H1 (cell line): ENCODE results near the gene KCNJ5. TPM values are rescaled to one million over a fixed set of nuclear protein-coding genes. Genes with fewer than 3 reads are reported as not detected.

Source experiments
- CTCF ChIA-PET: fragments of 300-600 bp; sonication (Branson Sonifier 250); formaldehyde crosslinking; loops from one replicate; lab custom pipeline; 2021; ENCODE audit not compliant: partially characterized antibody; lab: Charles Lee
- POLR2A ChIA-PET: fragments of 300-600 bp; sonication (Branson Sonifier 250); formaldehyde crosslinking; loops from one replicate; lab custom pipeline; 2021; ENCODE audit warnings: inconsistent platforms; ENCODE audit not compliant: partially characterized antibody; lab: Charles Lee
- DNase-seq, 2 experiments: peaks; one replicate each; pipeline versions ENCODE4 v3.0.0 to v3.0.0-alpha.2; 2010 to 2022; ENCODE audit warnings: low spot score in 2 of 2, low read depth in 1 of 2, mixed read lengths in 1 of 2
- FAIRE-seq: peaks from 2 replicates; lab custom pipeline; 2011; peaks lifted over from hg19 to GRCh38; lab: Jason Lieb, UNC
- H2AFZ ChIP-seq: 2 replicates; pipeline ENCODE4 v1.8.1; 2012; ENCODE audit warnings: low read length, inconsistent platforms
- H2AK5ac ChIP-seq: 2 replicates; pipeline ENCODE4 v1.6.1; 2013; ENCODE audit warnings: low read depth, low read length
- H2BK120ac ChIP-seq: replicated peaks from 2 replicates; pipeline ENCODE3; 2013; ENCODE audit warnings: low read depth, low read length, inconsistent platforms
- H2BK12ac ChIP-seq: 2 replicates; pipeline ENCODE4 v1.6.1; 2013; ENCODE audit warnings: low read depth, low read length
- H2BK15ac ChIP-seq: 2 replicates; pipeline ENCODE4 v1.6.1; 2013; ENCODE audit warnings: low read length
- H2BK20ac ChIP-seq: 2 replicates; pipeline ENCODE4 v1.6.1; 2013; ENCODE audit warnings: low read length
- H2BK5ac ChIP-seq: 2 replicates; pipeline ENCODE4 v1.6.1; 2013; ENCODE audit warnings: low read depth, low read length
- H3K14ac ChIP-seq: 2 replicates; pipeline ENCODE4 v1.6.1; 2013; ENCODE audit warnings: inconsistent platforms; ENCODE audit not compliant: insufficient read length
- H3K18ac ChIP-seq: 2 replicates; pipeline ENCODE4 v1.6.1; 2013; ENCODE audit warnings: low read length; ENCODE audit errors: extremely low read depth
- H3K23ac ChIP-seq: 2 replicates; pipeline ENCODE4 v1.6.1; 2013; ENCODE audit warnings: inconsistent platforms; ENCODE audit not compliant: insufficient read length
- H3K23me2 ChIP-seq: 2 replicates; pipeline ENCODE4 v1.6.1; 2013; ENCODE audit warnings: low read depth, low read length
- H3K27ac ChIP-seq: 2 replicates; pipeline ENCODE4 v1.6.1; 2011; ENCODE audit warnings: low read depth, low read length, inconsistent platforms
- H3K27me3 ChIP-seq, 4 experiments: replicated peaks in 1 of 4; 1 replicate in 1 of 4; 2 replicates in 3 of 4; pipeline versions ENCODE4 v1.6.1 to v1.8.1; 2011 to 2013; ENCODE audit warnings: low read length in 3 of 4, mild to moderate bottlenecking in 3 of 4, inconsistent platforms in 2 of 4, mixed read lengths in 2 of 4, moderate library complexity in 1 of 4; ENCODE audit not compliant: control insufficient read depth in 3 of 4, insufficient read depth in 3 of 4; ENCODE audit errors: extremely low read depth in 1 of 4
- H3K36me3 ChIP-seq, 4 experiments: 2 replicates each; pipeline versions ENCODE4 v1.6.1 to v1.8.1; 2011 to 2013; ENCODE audit warnings: mild to moderate bottlenecking in 4 of 4, low read length in 3 of 4, moderate library complexity in 2 of 4, control low read depth in 1 of 4, inconsistent platforms in 1 of 4; ENCODE audit not compliant: insufficient read depth in 4 of 4, control insufficient read depth in 2 of 4
- H3K4ac ChIP-seq: replicated peaks from 2 replicates; pipeline ENCODE3; 2013; ENCODE audit warnings: low read length, low read depth, mixed read lengths, inconsistent platforms; ENCODE audit not compliant: insufficient read length
- H3K4me1 ChIP-seq, 4 experiments: replicated peaks in 1 of 4; 1 replicate in 1 of 4; 2 replicates in 3 of 4; pipeline versions ENCODE4 v1.6.1 to v1.8.1; 2011 to 2013; ENCODE audit warnings: low read length in 3 of 4, inconsistent platforms in 2 of 4, mixed read lengths in 1 of 4; ENCODE audit not compliant: insufficient read depth in 4 of 4, control insufficient read depth in 3 of 4
- H3K4me2 ChIP-seq, 2 experiments: 2 replicates each; pipeline versions ENCODE4 v1.6.1 to v1.8.1; 2011 to 2013; ENCODE audit warnings: low read depth in 2 of 2, low read length in 2 of 2, control low read depth in 1 of 2, inconsistent platforms in 1 of 2, mild to moderate bottlenecking in 1 of 2; ENCODE audit not compliant: insufficient read depth in 1 of 2
- H3K4me3 ChIP-seq, 4 experiments: fragments of 200-600, 300-600 bp in 1 of 4; sonication (generic), shearing (Covaris generic), sonication (Bioruptor Twin) in 1 of 4; 2 replicates each; pipeline versions ENCODE4 v1.5.1 to v1.8.1; 2011 to 2016; ENCODE audit warnings: low read length in 4 of 4, low read depth in 3 of 4, control low read depth in 2 of 4, inconsistent platforms in 2 of 4, mild to moderate bottlenecking in 2 of 4, mixed read lengths in 1 of 4, moderate library complexity in 1 of 4; ENCODE audit not compliant: insufficient read depth in 2 of 4; ENCODE audit errors: extremely low read depth in 1 of 4
- H3K56ac ChIP-seq: replicated peaks from 2 replicates; pipeline ENCODE3; 2013; ENCODE audit warnings: low read depth, mild to moderate bottlenecking, mixed read lengths, low read length, inconsistent platforms; ENCODE audit not compliant: insufficient read length
- H3K79me1 ChIP-seq: 2 replicates; pipeline ENCODE4 v1.6.1; 2013; ENCODE audit warnings: low read depth, low read length, control low read depth
- H3K79me2 ChIP-seq, 2 experiments: 2 replicates each; pipeline versions ENCODE4 v1.6.1 to v1.8.1; 2012 to 2013; ENCODE audit warnings: low read length in 2 of 2, mild to moderate bottlenecking in 2 of 2, inconsistent platforms in 1 of 2; ENCODE audit not compliant: insufficient read depth in 2 of 2, control insufficient read depth in 1 of 2
- H3K9ac ChIP-seq, 4 experiments: replicated peaks in 1 of 4; 1 replicate in 1 of 4; 2 replicates in 3 of 4; pipeline versions ENCODE4 v1.6.1 to v1.8.1; 2011 to 2013; ENCODE audit warnings: low read depth in 3 of 4, low read length in 3 of 4, control low read depth in 2 of 4, mild to moderate bottlenecking in 2 of 4, moderate library complexity in 2 of 4, inconsistent platforms in 1 of 4; ENCODE audit errors: extremely low read depth in 1 of 4
- H3K9me3 ChIP-seq, 2 experiments: 2 replicates each; pipeline versions ENCODE4 v1.6.1 to v1.8.1; 2012 to 2013; ENCODE audit warnings: mild to moderate bottlenecking in 2 of 2, moderate library complexity in 2 of 2, control low read depth in 1 of 2, inconsistent platforms in 1 of 2, low read depth in 1 of 2, low read length in 1 of 2, mixed read lengths in 1 of 2; ENCODE audit not compliant: insufficient read depth in 2 of 2
- H4K20me1 ChIP-seq, 2 experiments: replicated peaks in 1 of 2; 2 replicates each; pipeline versions ENCODE3 to v1.8.1; 2011 to 2013; ENCODE audit warnings: inconsistent platforms in 2 of 2, low read length in 2 of 2, mild to moderate bottlenecking in 1 of 2; ENCODE audit not compliant: insufficient read depth in 2 of 2, control insufficient read depth in 1 of 2
- H4K5ac ChIP-seq: 2 replicates; pipeline ENCODE4 v1.6.1; 2013; ENCODE audit warnings: low read length, low read depth, mixed read lengths, inconsistent platforms; ENCODE audit not compliant: insufficient read length
- H4K8ac ChIP-seq: 2 replicates; pipeline ENCODE4 v1.8.0; 2013; ENCODE audit warnings: mild to moderate bottlenecking, moderate library complexity, low read length, inconsistent platforms; ENCODE audit not compliant: insufficient read depth; ENCODE audit errors: extremely low read depth
- H4K91ac ChIP-seq: replicated peaks from 2 replicates; pipeline ENCODE3; 2013; ENCODE audit warnings: low read length, mixed read lengths, inconsistent platforms; ENCODE audit not compliant: insufficient read length
- BACH1 ChIP-seq: IDR thresholded peaks from 2 replicates; pipeline ENCODE4 v1.6.1; 2012; ENCODE audit warnings: low read length, improper control_type of control experiment
- BCL11A ChIP-seq, 2 experiments: IDR thresholded peaks; one replicate each; pipeline ENCODE4 v1.6.1; 2011; ENCODE audit warnings: low read depth in 2 of 2, low read length in 2 of 2, mild to moderate bottlenecking in 2 of 2
- EP300 ChIP-seq, 2 experiments: IDR thresholded peaks; 1 replicate in 1 of 2; 2 replicates in 1 of 2; pipeline ENCODE4 v1.6.1; 2011 to 2012; ENCODE audit warnings: low read depth in 2 of 2, low read length in 2 of 2, mild to moderate bottlenecking in 2 of 2, borderline replicate concordance in 1 of 2, inconsistent platforms in 1 of 2, moderate library complexity in 1 of 2
- EZH2 ChIP-seq: fragments of 200-600 bp; sonication (generic); IDR thresholded peaks from 2 replicates; pipeline ENCODE4 v1.7.1; 2012; ENCODE audit warnings: low read depth, mild to moderate bottlenecking, moderate library complexity, low read length, inconsistent platforms; ENCODE audit not compliant: severe bottlenecking
- FOSL1 ChIP-seq: IDR thresholded peaks from 2 replicates; pipeline ENCODE4 v1.6.1; 2011; ENCODE audit warnings: mild to moderate bottlenecking, low read depth, low read length, moderate library complexity; ENCODE audit not compliant: insufficient read depth
- JUND ChIP-seq: IDR thresholded peaks from 2 replicates; pipeline ENCODE4 v1.6.1; 2011; ENCODE audit warnings: mild to moderate bottlenecking, improper control_type of control experiment, low read length
- MAFK ChIP-seq: IDR thresholded peaks from 2 replicates; pipeline ENCODE4 v1.6.1; 2012; ENCODE audit warnings: low read depth, mild to moderate bottlenecking, improper control_type of control experiment, low read length
- PHF8 ChIP-seq: fragments of 200-600 bp; sonication (generic); conservative IDR thresholded peaks from 2 replicates; pipeline ENCODE4 v1.7.1; 2012; ENCODE audit warnings: low read depth, mild to moderate bottlenecking, inconsistent platforms, low read length, moderate library complexity
- RFX5 ChIP-seq: IDR thresholded peaks from 2 replicates; pipeline ENCODE4 v1.6.1; 2011; ENCODE audit warnings: low read depth, low read length, improper control_type of control experiment, borderline replicate concordance
- RXRA ChIP-seq: IDR thresholded peaks from 2 replicates; pipeline ENCODE4 v1.6.1; 2011; ENCODE audit warnings: low read depth, mild to moderate bottlenecking, low read length, moderate library complexity; ENCODE audit not compliant: insufficient read depth
- WGBS, 2 experiments: shearing (Covaris generic) in 1 of 2; methylation state at CpG; one replicate each; pipeline versions ENCODE4 v1.1.6 to v1.1.7; 2013 to 2015; ENCODE audit warnings: low lambda C conversion rate in 2 of 2, mixed read lengths in 2 of 2, inconsistent platforms in 1 of 2, low coverage in 1 of 2, missing lambda C conversion rate in 1 of 2; ENCODE audit not compliant: insufficient replicate concordance in 2 of 2, insufficient coverage in 1 of 2, insufficient read length in 1 of 2; ENCODE audit errors: extremely low coverage in 1 of 2, missing lambda C conversion rate in 1 of 2; 5-methylcytosine and 5-hydroxymethylcytosine counted together
- polyA plus RNA-seq, 7 experiments: library from polyadenylated mRNA; depleted of rRNA in 3 of 7; stranded (reverse) in 5 of 7; unstranded in 2 of 7; fragments of >200 nt in 5 of 7; fragments of 200-250 nt in 2 of 7; gene quantifications; 1 replicate in 5 of 7; 2 replicates in 1 of 7; 4 replicates in 1 of 7; pipeline versions ENCODE4 v1.2.1 to v1.2.3, GENCODE V29; 2011 to 2013; ENCODE audit warnings: missing spikeins in 2 of 7, mixed read lengths in 2 of 7
- total RNA-seq: library from RNA; stranded (reverse); fragmentation: NEBNext Ultra II Directional; extraction: Animal tissue kit (Norgen Biotek cat#: 25700); gene quantifications from 2 replicates; pipeline ENCODE4 v1.2.1, GENCODE V29; 2021

KCNJ5 gene
- total and polyA plus RNA-seq, 2 of the 8 experiments (the other 6 are each of a cell fraction or from before 2014, with no cell fraction given), result 0.05 TPM; not detected in 1

GRCh38 chr11:128964463-128964930, 73.3 kb downstream of the KCNJ5 start:
- no peak overlapping the region for H2BK5ac ChIP-seq
- no peak overlapping the region for H3K27ac ChIP-seq
- H2BK15ac ChIP-seq, result no peak overlapping the region
- 77% methylated on average over 7 of the region's 7 CpGs; no CpG with 5 or more reads in 1 of the 2 experiments for WGBS, 2 experiments
- no peak overlapping the region for H4K5ac ChIP-seq
- no peak overlapping the region for H2BK20ac ChIP-seq
- no peak overlapping the region for H2AFZ ChIP-seq
- H3K23me2 ChIP-seq, result no peaks in the 10 kb centered on the region
- no peak overlapping the region for H3K18ac ChIP-seq
- no peak overlapping the region for H3K4me3 ChIP-seq
- no peak overlapping the region for H3K14ac ChIP-seq
- no peak overlapping the region for H3K23ac ChIP-seq
- POLR2A ChIA-PET, result no interaction called here
- no peak for FAIRE-seq
- no peak overlapping the region for H3K4ac ChIP-seq
- no peaks in the 10 kb centered on the region for H3K9me3 ChIP-seq
- H3K27me3 ChIP-seq, result no peaks in the 10 kb centered on the region
- H3K4me1 ChIP-seq, result no peaks in the 10 kb centered on the region
- H2AK5ac ChIP-seq, result no peak overlapping the region
- no peaks in the 10 kb centered on the region for H3K79me1 ChIP-seq
- no peak for DNase-seq
- H3K9ac ChIP-seq, result no peak overlapping the region
- CTCF ChIA-PET, result interaction anchor here (1.1 to 20.6 kb wide), 2 partner anchors 75 to 133 kb away, joined by 4 to 473 read pairs; partner anchors contain the start of gene KCNJ5
- no peak overlapping the region for H3K56ac ChIP-seq
- no peak overlapping the region for H4K8ac ChIP-seq
- no peaks in the 10 kb centered on the region for H3K79me2 ChIP-seq
- no peak overlapping the region for H3K4me2 ChIP-seq
- H2BK12ac ChIP-seq, result no peak overlapping the region
- no peak overlapping the region for H4K91ac ChIP-seq
- no peaks in the 10 kb centered on the region for H4K20me1 ChIP-seq
- peaks cover 0 to 4% (median 2%) of the 10 kb centered on the region in 4 experiments; a peak in 2 of 8 replicates for H3K36me3 ChIP-seq
- H2BK120ac ChIP-seq, result no peak overlapping the region
- TF ChIP-seq FOSL1 (no peak), EZH2 (no peak), MAFK (no peak), RXRA (no peak), BACH1 (no peak), PHF8 (no peak), RFX5 (no peak), JUND (no peak), BCL11A (IDR thresholded peaks at IDR 0.05; ENCODE audit: low read depth in 2 of 2, low read length in 2 of 2) (no peak), EP300 (IDR thresholded peaks at IDR 0.05; ENCODE audit: borderline replicate concordance in 1 of 2, low read depth in 2 of 2, low read length in 2 of 2) (no peak)
